Left lung (tissue), 10 donors: ENCODE results near the gene CACNA1D. TPM values are rescaled to one million over a fixed set of nuclear protein-coding genes. Genes with fewer than 3 reads are reported as not detected.

Experiments
- ATAC-seq: fragments of 200-7000 bp; cut with Tn5 transposase; one replicate; pipeline ENCODE4 v1.9.1; 2020; ENCODE audit warnings: moderate library complexity
- DNase-seq, 4 donors: peaks; one replicate each; pipeline ENCODE4 v3.0.0-alpha.2; 2013 to 2020
- H3K27ac ChIP-seq, 2 donors: fragments of 200-600 bp; sonication (generic) in 1 of 2; one replicate each; pipeline versions ENCODE4 v1.5.0 to v1.8.0; 2020 to 2021
- H3K27me3 ChIP-seq, 2 donors: fragments of 200-600 bp; sonication (generic) in 1 of 2; one replicate each; pipeline versions ENCODE4 v1.5.0 to v1.8.0; 2020 to 2021
- H3K36me3 ChIP-seq, 2 donors: fragments of 200-600 bp; sonication (generic) in 1 of 2; one replicate each; pipeline versions ENCODE4 v1.5.0 to v1.8.0; 2020 to 2021
- H3K4me1 ChIP-seq, 2 donors: fragments of 200-600 bp; one replicate each; pipeline ENCODE4 v1.8.0; 2021
- H3K4me3 ChIP-seq, 2 donors: fragments of 200-600 bp; sonication (generic) in 1 of 2; one replicate each; pipeline versions ENCODE4 v1.5.0 to v1.8.0; 2020 to 2021; ENCODE audit warnings: mild to moderate bottlenecking in 1 of 2
- H3K9me3 ChIP-seq, 2 donors: fragments of 200-600 bp; sonication (generic) in 1 of 2; one replicate each; pipeline versions ENCODE4 v1.5.0 to v1.8.0; 2020 to 2021
- intact Hi-C, 2 donors: fragments of 100-400 bp; cut with DNase I; formaldehyde crosslinking; loops; one replicate each; pipeline versions ENCODE4 v1.11.2 to v1.14.2; 2022
- polyA plus RNA-seq, 6 donors: library from polyadenylated mRNA; unstranded; fragments of 120-200 nt; gene quantifications; one replicate each; pipeline ENCODE4 v1.2.1, GENCODE V29; 2013; ENCODE audit not compliant: insufficient read length in 6 of 6
- total RNA-seq, 2 donors: library from RNA; stranded (reverse); fragmentation: NEBNext Ultra II Directional; extraction: Animal tissue kit (Norgen Biotek cat#: 25700); gene quantifications; one replicate each; pipeline ENCODE4 v1.2.1, GENCODE V29; 2021
- TF ChIP-seq, protein P1 (sequence below), 2 donors: fragments of 200-600 bp; sonication (generic) in 1 of 2; IDR thresholded peaks; one replicate each; pipeline versions ENCODE4 v1.5.0 to v1.8.0; 2021; ENCODE audit warnings: antibody characterized with exemption in 2 of 2
- donor health status: DM: no; HTN: yes; CAD: no.
- donor health status: DM: no; HTN: no; CAD: no.

Gene CACNA1D
- total and polyA plus RNA-seq, 8 donors = 32.6 to 78.2 (median 56.2) TPM

DNA sequence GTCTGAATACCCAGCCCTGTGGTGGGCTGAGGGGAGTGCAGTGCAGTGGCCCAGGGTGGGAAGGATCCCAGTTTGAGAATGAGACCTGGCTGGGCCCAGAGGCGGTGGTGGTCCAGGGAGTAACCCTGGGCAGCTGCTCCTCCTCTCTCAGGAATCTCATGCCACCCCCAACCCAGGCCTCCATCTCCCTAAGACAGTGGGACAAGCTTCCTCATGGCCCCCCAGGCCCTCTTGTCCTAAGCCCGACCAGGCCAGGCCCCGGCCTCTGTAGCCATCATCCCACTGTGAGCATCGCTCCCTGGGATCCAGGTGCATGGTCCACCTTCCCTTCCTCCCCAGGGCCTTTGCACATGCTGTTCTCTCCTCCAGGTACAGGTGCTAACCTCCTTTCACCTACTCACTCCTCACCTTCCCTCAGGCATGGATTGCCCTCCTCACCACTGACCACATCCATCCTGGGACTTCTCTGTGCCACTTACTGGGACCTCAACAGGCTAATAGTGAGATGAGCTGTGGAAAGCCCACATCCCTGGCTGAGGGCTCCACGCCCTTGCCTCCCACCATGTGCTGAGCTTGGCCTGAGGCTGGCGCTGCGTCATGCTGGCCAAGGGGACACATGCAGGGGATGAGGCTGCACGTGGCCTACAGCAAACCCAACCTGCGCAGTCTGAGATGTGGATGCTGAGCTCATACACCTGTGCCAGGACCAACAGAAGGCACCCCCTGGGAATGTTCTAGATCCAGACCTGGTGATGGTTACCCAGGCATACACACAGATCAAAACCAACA lies 341.9 kb downstream of the CACNA1D start:
- H3K4me3 ChIP-seq = no peak overlapping the region
- no peaks in the 10 kb centered on the region for H3K27me3 ChIP-seq
- no peak for DNase-seq
- ATAC-seq = no peak
- TF ChIP-seq, protein P1, sequence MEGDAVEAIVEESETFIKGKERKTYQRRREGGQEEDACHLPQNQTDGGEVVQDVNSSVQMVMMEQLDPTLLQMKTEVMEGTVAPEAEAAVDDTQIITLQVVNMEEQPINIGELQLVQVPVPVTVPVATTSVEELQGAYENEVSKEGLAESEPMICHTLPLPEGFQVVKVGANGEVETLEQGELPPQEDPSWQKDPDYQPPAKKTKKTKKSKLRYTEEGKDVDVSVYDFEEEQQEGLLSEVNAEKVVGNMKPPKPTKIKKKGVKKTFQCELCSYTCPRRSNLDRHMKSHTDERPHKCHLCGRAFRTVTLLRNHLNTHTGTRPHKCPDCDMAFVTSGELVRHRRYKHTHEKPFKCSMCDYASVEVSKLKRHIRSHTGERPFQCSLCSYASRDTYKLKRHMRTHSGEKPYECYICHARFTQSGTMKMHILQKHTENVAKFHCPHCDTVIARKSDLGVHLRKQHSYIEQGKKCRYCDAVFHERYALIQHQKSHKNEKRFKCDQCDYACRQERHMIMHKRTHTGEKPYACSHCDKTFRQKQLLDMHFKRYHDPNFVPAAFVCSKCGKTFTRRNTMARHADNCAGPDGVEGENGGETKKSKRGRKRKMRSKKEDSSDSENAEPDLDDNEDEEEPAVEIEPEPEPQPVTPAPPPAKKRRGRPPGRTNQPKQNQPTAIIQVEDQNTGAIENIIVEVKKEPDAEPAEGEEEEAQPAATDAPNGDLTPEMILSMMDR (IDR thresholded peaks at IDR 0.05) = no peak
- intact Hi-C loops = no loop called here
- peaks cover 0 to 7% of the 10 kb centered on the region in 2 donors for H3K4me1 ChIP-seq
- H3K27ac ChIP-seq = no peak overlapping the region
- H3K9me3 ChIP-seq = no peaks in the 10 kb centered on the region
- H3K36me3 ChIP-seq = no peaks in the 10 kb centered on the region

DNA sequence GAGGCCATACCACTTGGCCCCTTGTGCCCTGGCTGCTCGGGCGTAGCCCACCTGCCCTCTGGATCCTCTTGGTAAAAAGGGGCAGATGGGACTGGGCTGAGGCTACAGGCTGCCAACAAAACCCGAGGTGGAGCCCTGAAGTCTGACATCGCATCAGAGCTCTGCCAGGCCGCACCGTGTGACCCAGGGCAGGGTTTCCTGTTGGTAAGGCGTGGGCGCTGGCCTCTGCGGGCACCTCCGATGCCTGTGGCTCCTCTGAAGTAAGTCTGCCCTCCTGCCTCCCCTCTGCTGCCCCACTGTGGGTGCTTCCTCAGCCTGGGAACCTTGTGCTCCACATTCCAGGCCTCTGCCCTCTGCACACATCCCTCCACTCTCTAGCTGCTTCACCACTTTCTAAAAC lies 342.9 kb downstream of the CACNA1D start:
- Histone ChIP-seq H3K27me3 (no peaks in the 10 kb centered on the region), H3K9me3 (no peaks in the 10 kb centered on the region), H3K4me1 (peaks cover 0 to 7% of the 10 kb centered on the region in 2 donors), H3K4me3 (no peak overlapping the region), H3K27ac (no peak overlapping the region), H3K36me3 (no peaks in the 10 kb centered on the region)
- no peak for ATAC-seq
- intact Hi-C loops = no loop called here
- DNase-seq = no peak
- TF ChIP-seq, protein P1 (IDR thresholded peaks at IDR 0.05) = no peak

DNA sequence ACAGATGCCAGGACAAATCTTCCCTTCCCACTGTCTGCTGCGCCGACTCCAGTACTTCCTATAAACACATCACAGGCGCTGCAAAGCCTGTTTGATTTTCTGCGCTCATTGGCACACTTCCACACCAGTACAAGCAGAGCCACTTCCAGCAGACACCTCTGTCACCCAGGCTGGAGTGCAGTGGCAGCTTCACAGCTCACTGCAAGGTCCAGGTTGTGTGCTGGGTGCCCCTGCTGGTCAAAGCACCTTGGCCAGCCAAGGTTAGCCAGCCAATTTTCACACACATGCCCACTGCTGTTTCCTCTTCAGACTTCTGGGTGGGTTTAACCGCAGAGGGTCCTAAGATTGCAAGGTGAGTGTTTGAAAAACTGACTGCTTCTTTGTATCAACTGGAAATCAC lies 346.9 kb downstream of the CACNA1D start:
- TF ChIP-seq, protein P1 (IDR thresholded peaks at IDR 0.05) = no peak
- no peaks in the 10 kb centered on the region for H3K9me3 ChIP-seq
- ATAC-seq (no peak), DNase-seq (no peak)
- no peak overlapping the region for H3K4me3 ChIP-seq
- H3K4me1 ChIP-seq = peaks cover 0 to 20% of the 10 kb centered on the region in 2 donors
- H3K27me3 ChIP-seq = peaks cover 0 to 27% of the 10 kb centered on the region in 2 donors
- no peaks in the 10 kb centered on the region for H3K36me3 ChIP-seq
- intact Hi-C loops = no loop called here
- no peak overlapping the region for H3K27ac ChIP-seq

DNA sequence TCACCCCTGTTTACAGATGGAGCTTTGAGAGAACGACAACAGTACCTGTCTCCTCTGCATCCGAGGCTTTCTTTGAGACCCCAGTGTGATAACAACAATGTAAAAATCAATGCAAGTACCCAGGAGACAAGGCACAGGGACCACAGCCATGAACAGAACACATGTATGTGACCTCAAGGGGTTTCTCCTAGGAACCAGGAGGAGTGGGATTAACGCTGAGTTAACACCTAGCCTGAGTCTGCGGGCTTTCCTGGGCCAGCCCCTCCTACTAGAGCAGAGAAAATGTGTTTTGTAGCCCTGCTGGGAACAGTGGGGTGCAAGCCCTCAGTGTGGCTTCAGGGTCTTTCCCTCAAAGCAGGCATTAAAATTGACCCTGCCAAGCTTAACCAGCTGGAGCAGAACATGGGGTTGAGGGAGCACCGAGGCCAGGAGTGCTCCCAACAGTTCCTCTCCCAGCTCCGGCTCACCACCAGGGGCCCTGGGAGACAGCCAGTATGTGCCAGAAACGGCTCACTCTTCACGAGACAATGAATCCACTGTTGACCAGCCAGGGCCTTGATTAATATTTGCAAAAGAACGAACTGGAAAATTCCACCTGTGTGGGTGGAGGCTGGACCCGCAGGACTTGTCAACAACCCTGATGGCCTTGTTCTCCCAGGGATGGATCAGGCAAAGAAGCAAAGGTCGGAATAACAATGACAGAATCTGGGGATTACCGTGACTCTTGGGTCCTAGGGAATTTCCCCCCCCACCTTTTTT lies 348.2 kb downstream of the CACNA1D start:
- ATAC-seq (peak; percentile 27), DNase-seq (peak in 1 of 4 donors; percentile 64)
- Histone ChIP-seq H3K4me1 (peaks cover 0 to 24% of the 10 kb centered on the region in 2 donors), H3K27me3 (peaks cover 0 to 40% of the 10 kb centered on the region in 2 donors), H3K36me3 (no peaks in the 10 kb centered on the region), H3K9me3 (no peaks in the 10 kb centered on the region), H3K4me3 (no peak overlapping the region), H3K27ac (no peak overlapping the region)
- intact Hi-C loops = no loop called here
- TF ChIP-seq, protein P1 (IDR thresholded peaks at IDR 0.05) = no peak
